ENCODE measurements around the gene C16orf78.

GRCh38 chr16:49407873-49408550 is 34.4 kb downstream of the C16orf78 start:
- TF ChIP-seq SP1 (CRISPR knock-in tag; conservative IDR thresholded peaks at IDR 0.05) (no peak), CTCF (IDR thresholded peaks at IDR 0.05) (peak; percentile 81), ZNF532 (CRISPR knock-in tag; IDR thresholded peaks at IDR 0.05; ENCODE audit: borderline replicate concordance) (no peak), CREM (CRISPR knock-in tag; IDR thresholded peaks at IDR 0.05) (no peak), NFYB (CRISPR knock-in tag; conservative IDR thresholded peaks at IDR 0.05; ENCODE audit: low read depth) (no peak), ZNF512 (CRISPR knock-in tag; IDR thresholded peaks at IDR 0.05; ENCODE audit: borderline replicate concordance) (no peak), JUN (CRISPR knock-in tag; IDR thresholded peaks at IDR 0.05) (no peak), SOX15 (CRISPR knock-in tag; IDR thresholded peaks at IDR 0.05) (no peak)

Measured in WTC11 (cell line).